NCI-H146 (cell line): ENCODE data around the gene CENPM.
"Not testable (repeated sequence)": the region's sequence is repeated elsewhere in the genome, so short reads cannot be mapped to it uniquely, and the experiment has no call there.

Experiments used
- DNase-seq: peaks from one replicate; lab custom pipeline; 2025; lab: John Stamatoyannopoulos, UW

Gene CENPM

DNA sequence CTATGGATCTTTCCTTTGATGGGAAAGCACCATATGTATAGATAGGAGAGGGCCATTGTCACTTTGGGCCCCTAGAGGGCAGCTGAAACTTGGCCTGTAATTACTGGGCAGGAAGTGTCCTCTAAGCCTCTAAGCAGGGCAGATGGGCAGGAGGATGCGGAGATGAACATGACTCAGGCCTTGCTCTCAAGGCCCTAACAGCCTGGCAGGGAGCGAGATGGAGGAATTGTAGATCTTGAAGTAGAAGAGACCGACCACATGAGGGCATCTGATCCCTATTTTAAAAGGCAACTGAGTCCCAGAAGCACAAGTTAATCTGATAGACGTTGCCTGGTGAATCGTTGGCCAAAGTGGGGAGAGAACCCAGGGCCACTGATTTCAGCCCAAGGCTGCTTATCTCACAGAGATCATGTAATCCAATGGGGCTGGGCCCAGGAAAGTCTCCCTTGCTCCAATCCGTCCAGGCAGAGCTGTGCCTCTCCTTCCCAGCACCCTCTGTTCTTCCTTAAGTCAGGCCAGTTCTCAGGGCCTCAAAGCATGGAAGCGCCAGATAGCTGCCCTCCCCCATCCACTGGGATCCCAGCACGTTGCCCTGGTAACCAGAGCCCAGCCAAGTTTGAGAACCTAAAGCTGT lies 19.8 kb upstream of the CENPM start:
- DNase-seq: peak; percentile 50

DNA sequence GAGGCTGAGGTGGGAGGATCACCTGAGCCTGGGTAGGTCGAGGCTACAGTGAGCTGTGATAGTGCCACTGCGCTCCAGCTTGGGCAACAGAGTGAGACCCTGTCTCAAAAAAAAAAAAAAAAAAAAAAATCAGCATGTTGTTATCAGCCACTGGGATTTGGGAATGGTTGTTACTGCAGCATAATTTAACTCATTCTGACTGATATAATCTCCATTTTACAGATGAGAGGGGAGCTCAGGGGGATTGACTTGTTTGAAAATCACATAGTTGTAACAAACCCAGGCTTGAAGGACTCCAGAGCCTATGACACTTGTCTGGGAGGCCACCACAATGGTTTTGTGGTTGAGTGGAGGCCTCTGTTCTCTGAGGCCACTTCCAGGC lies 19.3 kb upstream of the CENPM start:
- DNase-seq: no peak

DNA sequence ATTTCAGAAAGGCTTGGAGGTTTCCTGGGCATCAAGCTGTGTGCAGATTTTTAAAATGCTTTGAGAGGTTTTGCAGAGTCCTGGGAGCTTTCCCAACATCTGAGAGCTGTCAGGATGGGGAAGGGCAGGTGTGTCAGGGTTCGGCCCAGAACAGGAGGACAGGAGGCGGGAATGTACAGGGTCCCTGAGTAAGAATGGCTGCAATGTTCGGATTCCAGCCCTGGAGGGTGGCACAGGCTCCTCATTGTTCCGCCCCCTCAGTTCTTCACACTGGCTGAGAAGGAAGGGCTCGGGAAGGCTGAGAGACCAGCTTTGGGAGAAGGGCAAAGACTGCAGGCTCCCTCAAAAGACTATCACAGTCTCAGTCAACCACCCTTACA lies 17.1 kb upstream of the CENPM start:
- DNase-seq: no peak

DNA sequence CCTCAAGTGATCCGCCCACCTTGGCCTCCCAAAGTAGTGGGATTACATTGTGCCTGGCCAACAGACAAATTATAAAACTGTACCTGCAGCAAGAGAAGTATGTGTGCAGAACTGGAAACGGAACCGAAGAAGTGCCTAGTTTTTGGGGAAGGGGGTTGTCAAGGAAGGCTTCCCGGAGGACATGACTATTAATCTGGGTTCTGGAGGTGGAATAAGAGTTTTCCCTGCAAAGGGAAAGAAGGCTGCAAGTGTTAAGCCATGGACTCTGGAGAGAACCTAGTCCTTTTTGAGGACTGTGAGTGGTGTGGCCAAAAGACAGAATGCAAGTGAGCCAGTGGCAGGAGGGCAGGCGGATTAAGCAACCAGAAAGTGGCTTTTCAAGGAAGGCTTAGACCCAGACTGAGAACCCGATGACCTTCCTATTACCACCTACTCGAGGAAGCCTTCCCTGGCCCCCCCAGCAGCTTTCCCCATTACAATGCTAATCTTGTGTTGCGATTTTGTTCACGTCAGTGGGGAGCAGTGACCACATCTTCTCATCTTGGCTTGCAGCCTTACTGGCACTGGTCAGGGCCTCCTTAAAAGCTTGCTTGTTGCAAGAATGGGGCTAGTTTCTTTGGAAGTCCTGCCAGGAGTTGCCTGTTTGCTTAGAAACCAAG lies 16.6 kb upstream of the CENPM start:
- no peak for DNase-seq

DNA sequence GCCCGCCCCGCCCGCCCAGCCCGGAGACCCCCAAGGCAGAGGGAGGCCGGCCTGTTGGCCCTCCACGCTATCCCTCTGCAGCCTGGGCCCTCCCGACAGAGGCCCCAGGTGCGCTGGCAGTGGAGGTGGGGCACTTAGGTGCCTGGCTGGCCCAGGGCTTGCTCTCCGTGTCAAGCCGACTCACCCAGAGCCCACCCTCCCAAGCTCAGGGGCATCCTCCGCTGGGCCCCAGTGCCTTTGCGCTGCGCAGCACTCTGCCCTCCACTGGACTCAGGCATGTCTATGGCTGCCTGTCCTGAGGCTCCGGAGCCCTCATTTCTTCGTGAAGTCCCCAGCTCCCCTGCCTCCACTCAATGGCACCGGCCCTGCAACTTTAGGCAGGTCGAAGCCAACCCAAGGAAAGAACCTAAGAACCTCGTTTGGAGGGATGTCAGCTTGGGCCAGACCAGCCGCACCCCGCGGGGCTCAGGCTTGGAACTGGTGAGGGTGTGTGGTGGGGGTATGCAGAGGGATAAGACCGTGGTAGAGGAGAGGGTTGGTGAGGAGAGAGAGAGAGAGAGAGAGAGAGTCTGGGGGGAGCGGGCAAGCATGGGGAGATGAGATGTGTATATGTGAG lies 11.1 kb upstream of the CENPM start:
- no peak for DNase-seq

DNA sequence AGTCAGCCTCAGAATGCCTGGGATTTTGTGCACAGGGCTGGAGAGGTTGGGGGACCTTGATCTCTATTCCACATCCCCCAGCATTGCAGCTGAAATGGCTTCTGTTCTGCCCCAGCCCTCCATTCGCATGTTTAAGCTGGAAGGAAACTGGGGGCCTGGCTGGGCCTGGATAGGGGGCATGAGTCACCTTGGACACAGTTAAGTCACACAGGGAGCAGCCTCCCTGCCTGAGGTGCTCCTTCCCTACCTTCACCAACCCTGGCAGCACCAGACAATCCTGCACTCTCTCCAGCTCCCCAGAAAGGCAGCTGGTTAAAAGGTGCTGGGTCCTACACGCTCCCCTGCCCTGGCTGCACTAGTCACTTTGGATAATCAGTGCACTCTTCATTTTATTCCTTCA lies 5.8 kb upstream of the CENPM start:
- DNase-seq: no peak

DNA sequence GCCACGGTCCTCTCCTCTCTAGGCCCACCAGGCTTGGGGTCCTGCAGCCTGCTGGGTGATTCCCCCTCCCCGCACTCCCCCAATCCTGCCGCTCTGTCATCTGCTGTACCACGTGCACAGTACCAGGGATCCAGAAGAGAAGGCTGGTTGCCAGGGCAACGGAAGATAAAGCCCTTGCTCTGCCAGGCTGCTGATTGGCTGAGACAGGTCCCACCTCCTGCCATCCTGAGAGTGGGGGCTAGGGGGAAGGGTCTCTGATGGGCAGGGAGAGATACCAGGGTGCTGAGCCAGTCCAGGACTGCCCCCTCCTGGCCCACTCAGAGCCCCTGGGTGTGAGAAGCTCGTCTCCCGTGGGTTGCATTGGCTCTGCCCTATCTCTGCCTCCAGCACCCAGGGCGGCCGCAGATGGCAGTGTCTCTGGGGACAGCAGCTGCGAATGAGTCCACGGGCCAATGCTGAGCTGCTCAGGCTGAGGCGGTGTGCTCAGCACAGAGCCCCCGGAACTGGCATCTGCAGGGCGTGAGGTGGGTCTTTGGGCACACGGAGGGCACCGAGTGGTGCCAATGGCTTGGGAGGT lies 5.0 kb upstream of the CENPM start, which contains the start of gene SMIM45:
TSS of gene SMIM45 (plus strand) at position 253 of the 577 bp plus-strand sequence.
- DNase-seq: no peak

DNA sequence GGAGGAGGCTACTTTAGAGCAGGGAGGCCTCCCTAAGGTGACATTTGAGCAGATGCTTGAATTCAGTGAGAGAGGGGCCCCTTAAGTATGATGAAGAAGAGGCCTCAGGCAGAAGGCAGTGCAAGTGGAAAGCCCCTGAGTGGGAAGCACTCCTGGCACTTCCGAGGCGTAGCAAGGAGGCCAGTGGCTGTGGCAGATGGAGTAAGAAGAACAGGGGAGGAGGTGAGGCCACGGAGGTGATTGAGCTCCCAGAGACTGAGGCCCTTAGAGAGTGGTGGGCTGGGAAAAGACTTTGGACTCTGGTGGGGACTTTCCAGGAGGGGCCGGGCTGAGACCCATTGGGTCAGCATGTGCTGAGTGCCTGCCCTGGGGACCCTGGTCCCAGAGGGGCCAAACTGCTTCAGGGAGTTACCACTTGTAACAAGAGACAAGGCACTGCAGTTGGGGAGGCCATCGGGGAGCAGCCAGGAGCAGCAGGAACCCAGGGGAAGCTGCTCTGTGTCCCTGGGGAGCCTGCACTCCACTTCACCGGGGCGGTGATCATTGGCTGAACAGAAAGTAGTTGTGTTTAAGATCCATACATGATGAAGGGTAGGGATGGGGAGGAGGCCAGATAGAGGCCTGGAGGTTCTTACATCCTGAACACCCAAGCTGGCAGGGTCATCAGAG lies 2.5 kb upstream of the CENPM start:
- no peak for DNase-seq

DNA sequence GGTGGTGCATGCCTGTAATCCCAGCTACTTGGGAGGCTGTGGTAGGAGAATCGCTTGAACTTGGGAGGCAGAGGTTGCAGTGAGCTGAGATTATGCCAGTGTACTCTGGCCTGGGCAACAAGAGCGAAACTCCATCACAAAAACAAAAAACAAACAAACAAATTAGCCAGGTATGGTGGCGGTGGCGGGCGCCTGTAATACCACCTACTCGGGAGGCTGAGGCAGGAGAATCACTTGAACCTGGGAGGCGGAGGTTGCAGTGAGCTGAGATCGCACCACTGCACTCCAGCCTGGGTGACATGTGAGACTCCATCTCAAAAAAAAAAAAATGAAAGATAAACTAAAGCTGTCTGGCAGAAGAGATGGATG lies 2.0 kb upstream of the CENPM start:
- DNase-seq: not testable (repeated sequence)

DNA sequence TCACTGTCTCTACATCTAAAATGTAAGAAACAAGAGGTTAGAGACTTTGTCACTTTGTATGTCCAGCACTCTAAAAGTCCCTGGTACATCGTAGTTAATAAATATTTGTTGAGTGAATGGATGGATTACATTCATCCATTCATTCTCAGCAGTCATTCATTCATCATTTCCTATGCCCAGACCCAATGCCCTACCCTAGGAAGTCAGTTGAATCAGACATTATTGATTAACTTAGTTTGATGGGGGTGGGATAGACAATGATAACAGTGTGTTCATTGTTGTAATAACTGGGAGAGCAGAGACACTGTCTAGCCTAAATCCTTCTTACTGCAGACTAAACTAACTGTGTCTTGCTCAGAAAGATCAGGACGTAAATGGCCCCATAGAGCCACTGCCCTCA lies 1.2 kb upstream of the CENPM start:
- DNase-seq: no peak

DNA sequence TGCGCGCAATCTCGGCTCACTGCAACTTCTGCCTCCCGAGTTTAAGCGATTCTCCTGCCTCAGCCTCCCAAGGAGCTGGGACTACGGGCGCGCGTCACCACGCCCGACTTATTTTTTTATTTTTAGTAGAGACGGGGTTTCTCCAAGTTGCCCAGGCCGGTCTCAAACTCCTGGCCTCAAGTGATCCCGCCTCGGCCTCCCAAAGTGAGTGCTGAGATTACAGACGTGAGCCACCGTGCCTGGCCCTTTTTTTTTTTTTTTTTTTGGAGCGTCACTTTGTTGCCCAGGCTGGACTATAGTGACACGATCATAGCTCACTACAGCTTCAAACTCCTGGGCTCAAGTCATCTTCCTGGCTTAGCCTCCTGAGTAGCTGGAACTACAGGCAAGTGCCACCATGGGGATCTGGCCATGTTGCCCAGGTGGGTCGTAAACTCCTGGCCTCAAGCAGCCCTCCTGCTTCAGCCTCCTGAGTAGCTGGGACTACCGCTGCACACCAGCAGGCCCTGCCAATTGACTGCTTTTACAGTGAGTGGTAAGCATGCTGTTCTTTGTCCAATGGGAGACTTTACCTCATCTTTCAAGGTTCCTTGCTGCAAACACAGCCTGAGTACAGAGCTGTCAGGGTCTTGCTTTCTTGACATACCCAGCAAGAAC lies 600 bp upstream of the CENPM start:
- DNase-seq: no peak

DNA sequence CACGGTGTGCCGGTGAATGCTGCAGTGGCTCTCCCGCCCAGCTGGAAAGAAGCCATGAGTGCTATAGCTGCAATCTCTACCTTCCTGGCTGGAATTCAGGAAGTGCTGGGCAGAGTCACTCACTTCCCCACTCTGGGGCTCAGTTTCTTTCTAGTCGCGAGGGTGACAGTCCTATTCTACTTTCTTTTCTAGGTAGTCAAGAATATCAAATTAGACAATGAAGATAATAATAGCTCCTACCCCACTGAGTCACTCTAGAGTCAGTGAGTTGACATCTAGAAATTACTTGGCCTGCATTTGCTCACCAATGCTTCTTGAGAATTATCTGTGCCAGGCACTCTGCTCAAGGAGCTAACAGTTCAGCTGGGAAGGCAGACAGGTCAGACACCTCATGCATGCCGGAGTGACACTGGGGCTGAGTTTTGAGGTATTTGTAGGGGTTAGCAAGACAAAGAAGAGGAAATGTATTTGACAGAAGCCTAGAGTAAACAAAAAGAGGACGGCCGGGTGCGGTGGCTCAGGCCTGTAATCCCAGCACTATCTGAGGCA lies 3.2 kb downstream of the CENPM start:
- no peak for DNase-seq

DNA sequence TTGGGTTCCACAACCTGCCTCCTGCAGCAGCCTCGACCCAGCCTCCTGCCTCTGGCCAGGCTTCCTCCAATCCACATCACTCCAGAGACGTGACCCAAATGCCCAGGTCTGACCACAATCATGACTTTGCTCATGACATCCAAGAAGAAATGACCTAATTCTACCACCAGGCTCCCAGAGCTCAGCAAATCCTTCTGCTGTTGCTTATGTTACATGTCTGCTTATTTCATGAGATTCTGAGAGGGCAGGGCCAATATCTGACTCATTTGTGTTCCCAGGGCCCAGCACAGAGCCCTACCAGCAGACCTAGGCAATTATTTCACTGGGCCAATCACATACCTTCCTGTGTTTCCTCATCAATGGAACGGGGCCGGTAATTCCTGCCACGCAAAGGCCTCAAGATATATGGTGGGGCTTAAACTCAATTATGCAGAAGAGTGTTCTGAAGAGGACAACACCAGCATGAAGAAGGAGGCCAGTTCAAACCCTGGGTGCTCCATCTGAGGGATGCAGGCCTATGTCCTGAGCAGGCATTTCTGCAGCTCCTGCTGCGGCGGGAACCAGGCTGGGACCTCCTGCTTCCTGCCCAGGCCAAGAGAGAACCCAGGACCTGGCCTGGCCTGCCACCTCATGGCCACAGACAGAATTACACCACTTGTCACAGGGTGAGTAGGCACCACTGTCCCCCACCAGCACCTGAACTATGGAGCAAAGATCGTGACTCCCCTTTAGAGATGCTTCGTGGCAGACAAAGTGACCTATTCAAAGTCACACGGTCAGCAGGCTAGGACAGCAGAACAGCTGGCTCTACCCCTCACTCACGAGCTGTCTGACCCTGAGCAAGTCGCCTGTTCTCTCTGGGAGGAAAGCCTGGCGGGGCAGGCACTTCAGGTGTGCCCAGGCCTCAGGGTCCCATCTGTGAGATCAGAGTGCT lies 5.9 kb downstream of the CENPM start:
- DNase-seq: peak; percentile 40

DNA sequence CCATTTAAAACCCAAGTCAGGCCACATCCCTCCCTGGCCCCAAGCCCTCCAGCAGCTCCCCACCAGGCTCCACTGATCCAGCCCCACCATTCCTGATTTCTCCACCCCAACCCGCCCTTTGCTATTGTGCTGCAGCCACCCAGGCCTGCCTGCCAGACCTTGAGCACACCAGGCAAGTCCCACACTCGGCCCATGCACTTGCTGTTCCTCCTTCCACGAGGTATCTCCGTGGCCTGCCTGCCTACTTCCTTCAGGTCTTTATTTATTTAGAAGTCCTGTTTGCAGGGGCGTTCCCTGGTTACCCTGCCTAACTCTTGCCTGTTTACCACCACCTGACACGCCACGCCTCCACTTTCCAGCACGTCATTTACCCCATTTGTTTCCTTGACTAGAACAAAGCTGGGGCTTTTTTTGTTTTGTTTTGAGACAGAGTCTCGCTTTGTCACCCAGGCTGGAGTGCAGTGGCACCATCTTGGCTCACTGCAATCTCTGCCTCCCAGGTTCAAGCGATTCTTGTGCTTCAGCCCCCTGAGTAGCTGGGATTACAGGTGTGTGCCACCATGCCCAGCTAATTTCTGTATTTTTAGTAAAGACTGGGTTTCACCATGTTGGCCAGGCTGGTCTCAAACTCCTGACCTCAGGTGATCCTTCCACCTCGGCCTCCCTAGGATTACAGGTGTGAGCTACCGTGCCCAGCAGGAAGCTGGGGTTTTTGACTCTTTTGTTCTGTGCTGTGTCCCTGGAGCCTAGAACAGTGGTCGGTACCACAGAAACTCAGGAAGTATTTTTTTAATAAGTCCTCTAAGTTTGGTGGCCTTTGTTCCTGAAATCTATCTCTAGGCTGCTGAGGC lies 6.7 kb downstream of the CENPM start:
- no peak for DNase-seq

DNA sequence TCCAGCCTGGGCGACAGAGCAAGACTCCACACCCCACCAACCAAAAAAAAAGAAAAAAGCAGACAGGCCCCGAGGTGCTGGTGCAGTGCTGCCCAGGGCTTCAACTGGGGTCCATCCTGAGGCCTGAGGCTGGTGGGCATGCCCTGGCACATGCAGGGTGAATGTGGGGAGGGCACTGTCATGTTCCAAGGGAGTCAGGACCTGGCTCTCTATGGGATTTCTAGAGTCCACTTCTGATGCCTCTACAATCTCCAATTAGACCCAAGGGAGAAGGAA lies 10.1 kb downstream of the CENPM start:
- no peak for DNase-seq

DNA sequence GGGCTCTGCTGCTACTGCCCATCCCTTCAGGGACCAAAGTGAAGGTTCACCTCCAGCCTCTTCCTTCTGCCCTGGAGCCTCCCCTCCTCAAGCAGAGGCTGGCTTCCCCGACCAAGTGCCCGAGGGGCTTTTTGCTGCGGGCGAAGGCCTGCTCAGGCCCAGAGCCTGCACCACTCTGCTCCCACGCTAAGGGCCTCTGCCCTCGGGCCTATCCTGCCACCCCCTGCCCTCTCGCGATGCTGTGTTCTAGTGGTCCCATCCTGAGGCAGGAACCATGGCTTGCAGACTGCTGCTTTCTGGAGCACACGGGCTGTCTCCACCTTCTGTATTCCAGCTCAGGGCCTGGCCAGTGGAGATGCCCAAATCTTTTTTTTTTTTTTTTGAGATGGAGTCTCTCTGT lies 11.4 kb downstream of the CENPM start:
- DNase-seq: no peak

DNA sequence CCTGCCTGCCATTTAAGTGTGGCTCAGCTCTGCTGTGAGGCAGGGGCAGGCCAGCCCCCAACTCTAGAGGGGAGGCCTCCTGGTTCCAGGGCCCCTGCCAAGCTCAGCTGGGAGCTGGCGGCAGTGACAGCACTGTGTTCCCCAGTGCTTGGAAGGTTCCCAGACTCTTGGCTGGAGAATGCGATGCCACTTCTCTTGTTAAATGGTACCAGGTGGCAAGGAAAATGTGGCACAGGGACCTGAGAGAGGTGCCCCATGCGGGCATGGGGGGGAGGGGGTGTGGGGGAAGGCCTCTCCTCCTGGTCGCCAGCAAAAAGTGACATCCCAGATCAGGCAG lies 12.0 kb downstream of the CENPM start:
- DNase-seq: no peak

DNA sequence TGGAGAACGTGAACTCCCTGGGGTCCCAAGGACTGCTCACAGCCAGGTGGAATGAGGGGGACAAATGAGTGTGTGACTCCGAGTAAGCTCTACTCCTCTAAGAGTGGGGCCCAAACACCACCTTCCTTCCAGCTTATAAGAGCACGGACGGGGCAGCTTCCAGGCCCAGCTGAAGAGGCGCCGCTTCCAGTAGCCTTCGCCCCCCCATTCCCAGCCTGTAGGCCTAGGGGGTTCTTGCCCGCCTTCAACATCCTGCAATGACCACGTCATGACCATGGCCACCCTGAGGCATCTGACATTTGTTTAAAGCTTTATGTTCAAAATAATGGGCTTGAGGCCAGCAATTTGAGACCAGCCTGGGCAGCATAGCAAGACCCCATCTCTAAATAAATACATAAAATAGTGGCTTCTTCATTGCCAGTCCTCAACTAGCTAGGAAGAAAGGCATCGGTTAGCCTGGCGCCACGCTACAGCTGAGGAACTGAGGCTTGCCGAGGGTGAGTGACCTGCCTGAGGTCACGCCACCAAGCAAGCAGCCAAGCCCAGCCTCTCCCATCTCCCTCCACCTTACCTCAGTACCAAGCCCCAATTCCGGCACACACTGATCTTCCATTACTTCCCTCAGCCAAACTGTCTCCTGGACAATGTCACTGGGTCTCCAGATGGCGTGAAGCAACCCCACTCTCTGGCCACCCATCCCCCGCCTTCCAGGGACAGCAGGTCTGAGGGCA lies 12.5 kb downstream of the CENPM start:
- no peak for DNase-seq

DNA sequence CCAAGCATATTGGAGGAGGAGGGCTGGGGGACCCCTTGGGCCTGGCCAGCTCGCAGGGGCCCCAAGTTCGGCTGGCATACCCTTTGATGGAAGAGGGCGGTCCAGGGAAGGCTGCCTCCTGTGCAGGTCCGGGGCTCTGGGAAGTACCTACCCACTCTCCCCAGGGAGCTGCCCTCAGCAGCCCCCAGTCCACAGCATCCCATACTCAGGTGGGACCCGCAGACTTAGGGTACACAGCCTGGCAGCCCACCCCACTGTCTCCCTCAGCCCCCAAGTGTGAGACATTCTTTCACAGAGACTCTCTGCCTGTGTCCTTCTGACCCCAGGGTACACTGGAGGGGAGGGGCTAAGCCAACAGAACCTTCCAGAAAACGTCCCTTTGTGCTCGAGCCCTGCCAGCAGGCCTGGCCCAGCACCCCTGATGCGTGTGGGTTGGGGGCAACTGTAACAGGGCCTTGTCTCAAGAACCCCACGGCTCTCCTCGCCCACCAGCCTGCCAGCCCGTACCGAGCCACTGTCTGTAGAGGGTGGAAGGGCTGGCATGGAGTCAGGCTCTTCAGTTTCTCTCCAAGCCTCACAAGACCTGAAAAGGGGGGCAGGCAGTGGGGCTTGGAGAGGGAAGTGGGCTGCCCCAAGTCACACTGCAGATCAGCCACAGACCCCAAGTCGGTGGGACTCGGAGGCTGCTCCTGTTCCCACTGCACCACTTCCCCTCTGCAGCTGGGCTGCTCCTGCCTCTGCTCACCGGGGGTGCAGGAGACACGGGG lies 13.4 kb downstream of the CENPM start:
- DNase-seq: no peak
